Loucy (cell line): ENCODE data around the gene NARS2.

Experiments
- H2AFZ ChIP-seq: fragments of 200-600 bp; sonication (generic); 2 replicates; pipeline ENCODE4 v1.6.0; 2016; ENCODE audit warnings: antibody characterized with exemption, mild to moderate bottlenecking, low read length, moderate library complexity
- H3F3A ChIP-seq: fragments of 200-600 bp; 2 replicates; pipeline ENCODE4 v1.6.0; 2016; ENCODE audit warnings: antibody characterized with exemption, low read depth, mild to moderate bottlenecking
- H3K27me3 ChIP-seq: fragments of 200-600 bp; sonication (generic); 2 replicates; pipeline ENCODE4 v1.6.1; 2014; ENCODE audit warnings: low read length, mild to moderate bottlenecking; ENCODE audit not compliant: insufficient read depth, poor library complexity, severe bottlenecking
- H3K36me3 ChIP-seq: fragments of 200-600 bp; sonication (generic); 2 replicates; pipeline ENCODE4 v1.6.1; 2016; ENCODE audit warnings: low read length; ENCODE audit not compliant: insufficient read depth
- H3K4me1 ChIP-seq: fragments of 200-600 bp; sonication (generic); 2 replicates; pipeline ENCODE4 v1.5.1; 2014; ENCODE audit warnings: low read length, mild to moderate bottlenecking; ENCODE audit not compliant: insufficient read depth, poor library complexity, severe bottlenecking
- H3K4me2 ChIP-seq: fragments of 200-600 bp; sonication (generic); 2 replicates; pipeline ENCODE4 v1.6.0; 2014; ENCODE audit warnings: antibody characterized with exemption, low read length, low read depth, mild to moderate bottlenecking; ENCODE audit not compliant: poor library complexity, severe bottlenecking
- H3K4me3 ChIP-seq: fragments of 200-600 bp; sonication (generic); 2 replicates; pipeline ENCODE4 v1.5.1; 2014; ENCODE audit warnings: low read length, mild to moderate bottlenecking, mixed read lengths; ENCODE audit not compliant: poor library complexity, severe bottlenecking
- H3K79me2 ChIP-seq: fragments of 200-600 bp; sonication (generic); 2 replicates; pipeline ENCODE4 v1.6.1; 2014; ENCODE audit warnings: low read length; ENCODE audit not compliant: insufficient read depth
- H3K9ac ChIP-seq: fragments of 200-600 bp; sonication (generic); 2 replicates; pipeline ENCODE4 v1.6.0; 2014; ENCODE audit warnings: mild to moderate bottlenecking, low read depth, low read length, moderate library complexity; ENCODE audit not compliant: poor library complexity, severe bottlenecking
- H3K9me2 ChIP-seq: fragments of 200-600 bp; sonication (generic); replicated peaks from 2 replicates; pipeline ENCODE4 v1.6.1; 2016; ENCODE audit warnings: low read depth, low read length, mixed read lengths
- H3K9me3 ChIP-seq: fragments of 200-600 bp; sonication (generic); 2 replicates; pipeline ENCODE4 v1.6.1; 2014; ENCODE audit warnings: mild to moderate bottlenecking, antibody characterized with exemption, low read length, low read depth; ENCODE audit not compliant: insufficient read depth
- H4K20me1 ChIP-seq: fragments of 200-600 bp; sonication (generic); 2 replicates; pipeline ENCODE4 v1.6.0; 2014; ENCODE audit warnings: antibody characterized with exemption, low read length, mild to moderate bottlenecking; ENCODE audit not compliant: insufficient read depth, poor library complexity, severe bottlenecking
- EZH2phosphoT487 ChIP-seq: fragments of 200-600 bp; IDR thresholded peaks from 2 replicates; pipeline ENCODE4 v1.6.1; 2018; ENCODE audit warnings: antibody characterized with exemption, mild to moderate bottlenecking, moderate library complexity, borderline replicate concordance
- TF ChIP-seq, protein P1 (sequence below): fragments of 200-600 bp; sonication (generic); conservative IDR thresholded peaks from 2 replicates; pipeline ENCODE4 v1.5.1; 2014; ENCODE audit warnings: mild to moderate bottlenecking, antibody characterized with exemption, low read length

NARS2 gene

DNA sequence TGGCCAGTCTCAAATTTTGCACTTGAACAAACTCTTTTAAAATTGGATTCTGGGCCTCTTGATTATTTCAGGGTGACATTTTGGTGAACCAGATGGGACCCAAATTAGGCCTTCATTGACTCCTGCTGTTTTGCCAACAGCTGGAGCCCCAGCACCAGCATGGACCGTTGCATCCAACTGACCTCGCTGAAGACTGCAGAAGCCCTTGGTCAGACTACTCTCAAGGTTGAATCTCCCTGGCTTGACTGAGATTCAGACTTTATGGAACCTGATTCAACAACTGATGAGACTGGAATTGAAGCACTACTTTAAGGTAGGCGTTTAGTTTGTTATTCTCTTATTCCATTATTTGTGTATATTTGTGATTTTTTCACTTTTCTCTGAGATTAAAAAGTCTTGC lies 41.7 kb downstream of the NARS2 start:
- Histone ChIP-seq H3F3A (no peaks in the 10 kb centered on the region), H2AFZ (no peak overlapping the region), H4K20me1 (no peaks in the 10 kb centered on the region), H3K36me3 (peaks cover 16% of the 10 kb centered on the region), H3K9me2 (no peaks in the 10 kb centered on the region), H3K4me2 (no peak overlapping the region), H3K27me3 (no peaks in the 10 kb centered on the region), H3K9ac (no peak overlapping the region), H3K4me3 (no peak overlapping the region), H3K79me2 (no peaks in the 10 kb centered on the region), H3K9me3 (no peaks in the 10 kb centered on the region), H3K4me1 (no peaks in the 10 kb centered on the region)
- no peak for TF ChIP-seq EZH2phosphoT487
- TF ChIP-seq, protein P1, sequence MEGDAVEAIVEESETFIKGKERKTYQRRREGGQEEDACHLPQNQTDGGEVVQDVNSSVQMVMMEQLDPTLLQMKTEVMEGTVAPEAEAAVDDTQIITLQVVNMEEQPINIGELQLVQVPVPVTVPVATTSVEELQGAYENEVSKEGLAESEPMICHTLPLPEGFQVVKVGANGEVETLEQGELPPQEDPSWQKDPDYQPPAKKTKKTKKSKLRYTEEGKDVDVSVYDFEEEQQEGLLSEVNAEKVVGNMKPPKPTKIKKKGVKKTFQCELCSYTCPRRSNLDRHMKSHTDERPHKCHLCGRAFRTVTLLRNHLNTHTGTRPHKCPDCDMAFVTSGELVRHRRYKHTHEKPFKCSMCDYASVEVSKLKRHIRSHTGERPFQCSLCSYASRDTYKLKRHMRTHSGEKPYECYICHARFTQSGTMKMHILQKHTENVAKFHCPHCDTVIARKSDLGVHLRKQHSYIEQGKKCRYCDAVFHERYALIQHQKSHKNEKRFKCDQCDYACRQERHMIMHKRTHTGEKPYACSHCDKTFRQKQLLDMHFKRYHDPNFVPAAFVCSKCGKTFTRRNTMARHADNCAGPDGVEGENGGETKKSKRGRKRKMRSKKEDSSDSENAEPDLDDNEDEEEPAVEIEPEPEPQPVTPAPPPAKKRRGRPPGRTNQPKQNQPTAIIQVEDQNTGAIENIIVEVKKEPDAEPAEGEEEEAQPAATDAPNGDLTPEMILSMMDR = no peak

DNA sequence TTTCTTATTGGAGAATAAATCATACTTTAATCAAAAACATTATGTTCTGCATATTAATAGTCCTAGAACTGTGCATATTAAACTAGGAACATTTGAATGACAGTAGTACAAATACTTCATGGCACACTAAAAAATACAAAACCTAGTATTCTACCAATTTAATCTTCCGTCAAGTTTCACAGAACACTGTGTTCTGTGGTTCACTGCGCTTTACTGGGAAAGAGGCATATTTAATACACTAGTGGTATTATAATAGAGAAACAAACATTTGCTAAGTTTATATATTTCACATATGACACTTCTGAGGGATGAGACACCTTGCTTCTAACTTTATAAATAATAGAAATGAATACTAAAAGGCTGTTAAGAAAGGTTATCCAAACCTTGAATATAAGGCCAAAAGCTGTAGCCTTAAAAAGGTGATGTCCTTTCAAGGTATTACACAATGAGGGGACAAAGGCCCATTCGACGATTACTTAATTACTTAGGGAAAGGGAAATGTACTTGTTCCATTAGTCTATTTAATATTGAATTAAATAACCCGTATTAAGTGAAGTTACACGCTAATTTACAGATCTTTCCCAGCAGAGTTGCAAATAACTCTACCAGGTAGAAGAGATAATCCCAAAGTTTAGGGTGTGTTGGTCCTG lies 48.0 kb downstream of the NARS2 start:
- no peaks in the 10 kb centered on the region for H3F3A ChIP-seq
- H3K36me3 ChIP-seq = peaks cover 13% of the 10 kb centered on the region; the same call in 1 of the 2 replicates
- H3K9me2 ChIP-seq = no peaks in the 10 kb centered on the region
- no peak overlapping the region for H2AFZ ChIP-seq
- no peaks in the 10 kb centered on the region for H3K9me3 ChIP-seq
- no peaks in the 10 kb centered on the region for H3K27me3 ChIP-seq
- H4K20me1 ChIP-seq = no peaks in the 10 kb centered on the region
- no peak overlapping the region for H3K9ac ChIP-seq
- no peak overlapping the region for H3K4me2 ChIP-seq
- H3K4me1 ChIP-seq = no peaks in the 10 kb centered on the region
- H3K4me3 ChIP-seq = no peak overlapping the region
- TF ChIP-seq EZH2phosphoT487 = no peak
- H3K79me2 ChIP-seq = no peaks in the 10 kb centered on the region

DNA sequence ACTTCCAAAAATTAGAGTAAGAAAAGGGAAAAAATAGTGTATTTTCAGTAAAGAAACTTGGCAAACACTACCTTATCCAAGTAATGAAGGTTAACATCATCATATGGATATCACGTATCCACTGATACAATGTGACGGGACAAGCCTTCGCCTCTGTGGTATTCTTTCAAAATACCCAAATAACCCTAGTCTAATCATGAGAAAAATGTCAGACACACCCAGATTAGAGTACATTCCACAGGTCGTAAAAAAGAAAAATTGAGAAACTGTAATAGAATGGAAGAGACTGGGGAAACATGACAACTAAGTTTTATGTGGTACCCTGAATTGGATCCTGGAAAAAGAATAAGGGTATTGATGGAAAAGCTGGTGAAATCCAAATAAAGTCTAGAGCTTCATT lies 48.9 kb downstream of the NARS2 start:
- no peaks in the 10 kb centered on the region for H3F3A ChIP-seq
- H2AFZ ChIP-seq = no peak overlapping the region
- no peaks in the 10 kb centered on the region for H3K79me2 ChIP-seq
- no peak for TF ChIP-seq EZH2phosphoT487
- TF ChIP-seq, protein P1 = no peak
- no peaks in the 10 kb centered on the region for H3K9me2 ChIP-seq
- H3K27me3 ChIP-seq = no peaks in the 10 kb centered on the region
- H3K9ac ChIP-seq = no peak overlapping the region
- no peaks in the 10 kb centered on the region for H3K9me3 ChIP-seq
- H4K20me1 ChIP-seq = no peaks in the 10 kb centered on the region
- no peak overlapping the region for H3K4me2 ChIP-seq
- peaks cover 13% of the 10 kb centered on the region; the same call in 1 of the 2 replicates for H3K36me3 ChIP-seq
- no peaks in the 10 kb centered on the region for H3K4me1 ChIP-seq
- no peak overlapping the region for H3K4me3 ChIP-seq

GRCh38 chr11:78520230-78520629 lies 54.4 kb downstream of the NARS2 start:
- Histone ChIP-seq H3K4me1 (no peaks in the 10 kb centered on the region), H3K9me3 (no peaks in the 10 kb centered on the region), H3K9ac (no peak overlapping the region), H3K36me3 (peaks cover 5% of the 10 kb centered on the region; the same call in 1 of the 2 replicates), H3K79me2 (no peaks in the 10 kb centered on the region), H3F3A (no peaks in the 10 kb centered on the region), H3K9me2 (no peaks in the 10 kb centered on the region), H3K4me3 (no peak overlapping the region), H3K27me3 (no peaks in the 10 kb centered on the region), H3K4me2 (no peak overlapping the region), H4K20me1 (no peaks in the 10 kb centered on the region), H2AFZ (no peak overlapping the region)
- TF ChIP-seq, protein P1 = no peak
- TF ChIP-seq EZH2phosphoT487 = no peak
